SH-SY5Y (cell line): ENCODE measurements around the gene RNF157.

Experiments used
- GATA2 ChIP-seq: IDR thresholded peaks from 2 replicates; pipeline ENCODE4 v1.6.1; 2011; ENCODE audit warnings: mild to moderate bottlenecking, low read depth, low read length
- GATA3 ChIP-seq: IDR thresholded peaks from 2 replicates; pipeline ENCODE4 v1.6.1; 2011; ENCODE audit warnings: low read depth, mild to moderate bottlenecking, low read length, moderate library complexity

- no peak for TF ChIP-seq GATA2
- no peak for TF ChIP-seq GATA3
Measured at GRCh38 chr17:76137001-76137350, 103.3 kb downstream of the RNF157 start.
